Measurements from ENCODE around the gene CDHR2. TPM values are rescaled to one million over a fixed set of nuclear protein-coding genes. Genes with fewer than 3 reads are reported as not detected.

Gene CDHR2
- total RNA-seq, 1 donor = under 0.01 TPM

GRCh38 chr5:176628406-176629228 lies 79.5 kb downstream of the CDHR2 start:
- no peaks in the 10 kb centered on the region for H3K79me2 ChIP-seq (ENCODE audit: insufficient read depth, low read length)
- H3K4me1 ChIP-seq (ENCODE audit: insufficient read depth, low read length) = no peaks in the 10 kb centered on the region
- H3K27ac ChIP-seq (ENCODE audit: low read depth, low read length) = no peak overlapping the region
- TF ChIP-seq CTCF (IDR thresholded peaks at IDR 0.05; ENCODE audit: extremely low read depth, low read depth, low read length) = no peak
- no peak for DNase-seq (ENCODE audit: insufficient read length, low spot score, missing footprints)
- H3K9me3 ChIP-seq (ENCODE audit: low read depth, low read length) = no peaks in the 10 kb centered on the region
- H3K4me2 ChIP-seq (ENCODE audit: insufficient read depth, low read length) = no peak overlapping the region
- no peak overlapping the region for H2AFZ ChIP-seq (ENCODE audit: low read length)
- H3K27me3 ChIP-seq (ENCODE audit: insufficient read depth, low read length) = peaks cover 84% of the 10 kb centered on the region
- H3K4me3 ChIP-seq (ENCODE audit: insufficient read depth, low read length) = no peak overlapping the region
- H3K36me3 ChIP-seq (ENCODE audit: insufficient read depth, low read length) = no peaks in the 10 kb centered on the region
- H4K20me1 ChIP-seq (ENCODE audit: insufficient read depth, low read length) = peaks cover 6% of the 10 kb centered on the region

GRCh38 chr5:176629317-176629852 lies 80.2 kb downstream of the CDHR2 start:
- DNase-seq (ENCODE audit: insufficient read length, low spot score, missing footprints) = no peak
- H3K9me3 ChIP-seq (ENCODE audit: low read depth, low read length) = no peaks in the 10 kb centered on the region
- peaks cover 6% of the 10 kb centered on the region for H4K20me1 ChIP-seq (ENCODE audit: insufficient read depth, low read length)
- no peak overlapping the region for H3K27ac ChIP-seq (ENCODE audit: low read depth, low read length)
- H3K4me3 ChIP-seq (ENCODE audit: insufficient read depth, low read length) = no peak overlapping the region
- no peak overlapping the region for H3K4me2 ChIP-seq (ENCODE audit: insufficient read depth, low read length)
- H3K4me1 ChIP-seq (ENCODE audit: insufficient read depth, low read length) = no peaks in the 10 kb centered on the region
- no peak for TF ChIP-seq CTCF (IDR thresholded peaks at IDR 0.05; ENCODE audit: extremely low read depth, low read depth, low read length)
- H2AFZ ChIP-seq (ENCODE audit: low read length) = no peak overlapping the region
- no peaks in the 10 kb centered on the region for H3K79me2 ChIP-seq (ENCODE audit: insufficient read depth, low read length)
- H3K36me3 ChIP-seq (ENCODE audit: insufficient read depth, low read length) = no peaks in the 10 kb centered on the region
- peaks cover 86% of the 10 kb centered on the region for H3K27me3 ChIP-seq (ENCODE audit: insufficient read depth, low read length)

- Histone ChIP-seq H3K36me3 (ENCODE audit: insufficient read depth, low read length) (no peaks in the 10 kb centered on the region), H2AFZ (ENCODE audit: low read length) (no peak within 1 kb of the TSS), H3K9me3 (ENCODE audit: low read depth, low read length) (no peaks in the 10 kb centered on the region), H3K4me2 (ENCODE audit: insufficient read depth, low read length) (peak within 1 kb of the TSS; percentile 76), H3K27me3 (ENCODE audit: insufficient read depth, low read length) (peaks cover 85% of the 10 kb centered on the region), H3K27ac (ENCODE audit: low read depth, low read length) (no peak within 1 kb of the TSS), H4K20me1 (ENCODE audit: insufficient read depth, low read length) (peaks cover 6% of the 10 kb centered on the region), H3K4me3 (ENCODE audit: insufficient read depth, low read length) (peak within 1 kb of the TSS; percentile 61), H3K4me1 (ENCODE audit: insufficient read depth, low read length) (no peaks in the 10 kb centered on the region), H3K79me2 (ENCODE audit: insufficient read depth, low read length) (no peaks in the 10 kb centered on the region)
- DNase-seq (ENCODE audit: insufficient read length, low spot score, missing footprints) = peak; percentile 95
- no peak for TF ChIP-seq CTCF (IDR thresholded peaks at IDR 0.05; ENCODE audit: extremely low read depth, low read depth, low read length)
These were observed 80.9 kb downstream of the CDHR2 start, which contains the start of the genes EIF4E1B and SNCB for GRCh38 chr5:176629853-176630680. EIF4E1B (plus strand) TSS chr5:176630675; CDS start chr5:176642788, 12,113 bp downstream. SNCB (minus strand) TSS chr5:176630534; CDS start chr5:176629654, 880 bp downstream.

All from osteoblast (primary cell).